ENCODE results near the gene GSK3B.

GSK3B gene

GRCh38 chr3:119864476-119864875 lies 229.8 kb downstream of the GSK3B start:
- DNase-seq = no peak

GRCh38 chr3:119862616-119863015 lies 231.6 kb downstream of the GSK3B start:
- no peak for DNase-seq

- DNase-seq = no peak
These were observed 232.6 kb downstream of the GSK3B start for GRCh38 chr3:119861681-119862080.

- no peak for DNase-seq
These were observed 234.5 kb downstream of the GSK3B start for GRCh38 chr3:119859728-119860127.

GRCh38 chr3:119858957-119859356 lies 235.3 kb downstream of the GSK3B start:
- no peak for DNase-seq

- DNase-seq = no peak
These were observed 237.6 kb downstream of the GSK3B start for GRCh38 chr3:119856695-119857094.

GRCh38 chr3:119849126-119849525 lies 245.1 kb downstream of the GSK3B start:
- no peak for DNase-seq

GRCh38 chr3:119841808-119842471 lies 252.3 kb downstream of the GSK3B start:
- DNase-seq = no peak

GRCh38 chr3:119835556-119835955 lies 258.7 kb downstream of the GSK3B start:
- DNase-seq = no peak

GRCh38 chr3:119834754-119835370 lies 259.4 kb downstream of the GSK3B start:
- no peak for DNase-seq

- no peak for DNase-seq
These were observed 262.3 kb downstream of the GSK3B start for GRCh38 chr3:119831941-119832371.

- no peak for DNase-seq
These were observed 263.2 kb downstream of the GSK3B start for GRCh38 chr3:119831022-119831421.

GRCh38 chr3:119829420-119829819 lies 264.8 kb downstream of the GSK3B start:
- no peak for DNase-seq

GRCh38 chr3:119826711-119827608 lies 267.3 kb downstream of the GSK3B start:
- no peak for DNase-seq

GRCh38 chr3:119825820-119826219 lies 268.4 kb downstream of the GSK3B start:
- no peak for DNase-seq

- DNase-seq = no peak
These were observed 274.4 kb downstream of the GSK3B start for GRCh38 chr3:119819806-119820205.

GRCh38 chr3:119818937-119819336 lies 275.3 kb downstream of the GSK3B start:
- DNase-seq = no peak

- no peak for DNase-seq
These were observed 276.5 kb downstream of the GSK3B start for GRCh38 chr3:119817583-119818363.

- no peak for DNase-seq
These were observed 277.2 kb downstream of the GSK3B start for GRCh38 chr3:119817071-119817470.

GRCh38 chr3:119815716-119816115 lies 278.5 kb downstream of the GSK3B start:
- DNase-seq = no peak

GRCh38 chr3:119812491-119813058 lies 281.7 kb downstream of the GSK3B start:
- DNase-seq = no peak

GRCh38 chr3:119810018-119810435 lies 284.2 kb downstream of the GSK3B start:
- peak; percentile 70 for DNase-seq

Data from activated CD4-positive, alpha-beta T cell treated with anti-CD3 and anti-CD28 coated beads, Interleukin-2, Interleukin-6, amounts not matched to agents 100 ng/mL and 50 ng/mL, durations not matched to agents 16 hours and 8 hours (primary cell).